ENCODE results near the gene COMMD2. TPM values are rescaled to one million over a fixed set of nuclear protein-coding genes. Genes with fewer than 3 reads are reported as not detected.

COMMD2 gene
- total RNA-seq, 4 donors from 2014 or later: 16.8 to 21.5 (median 20.3) TPM

GRCh38 chr3:149792452-149793270 lies 40.4 kb upstream of the COMMD2 start, which contains the start of gene ANKUB1:
ANKUB1 (minus strand) TSS chr3:149792554; CDS start chr3:149792366, 188 bp downstream.
- no peak within 1 kb of the TSS for H3K4me3 ChIP-seq (ENCODE audit: low read depth, poor library complexity, severe bottlenecking)
- intact Hi-C loops (cut with DNase I; ENCODE audit: low total_unique reads): no loop called here
- 77 to 79% methylated on average over 4 of the region's 4 CpGs for WGBS, 2 donors
- DNase-seq (ENCODE audit: low spot score in 2 of 2): no peak
- TF ChIP-seq POLR2A (IDR thresholded peaks at IDR 0.05) (no peak), CTCF (IDR thresholded peaks at IDR 0.05) (no peak)

- H3K4me3 ChIP-seq (ENCODE audit: low read depth, poor library complexity, severe bottlenecking): no peak overlapping the region
- DNase-seq (ENCODE audit: low spot score in 2 of 2): no peak
- 69 to 80% methylated on average over 3 of the region's 3 CpGs for WGBS, 2 donors
- intact Hi-C loops (cut with DNase I; ENCODE audit: low total_unique reads): no loop called here
- TF ChIP-seq CTCF (IDR thresholded peaks at IDR 0.05) (no peak), POLR2A (IDR thresholded peaks at IDR 0.05) (no peak)
Measured at GRCh38 chr3:149790698-149791097, 38.4 kb upstream of the COMMD2 start.

GRCh38 chr3:149790268-149790667 lies 38.0 kb upstream of the COMMD2 start:
- 58 to 62% methylated on average over 2 of the region's 2 CpGs for WGBS, 2 donors
- TF ChIP-seq POLR2A (IDR thresholded peaks at IDR 0.05) (no peak), CTCF (IDR thresholded peaks at IDR 0.05) (no peak)
- no peak overlapping the region for H3K4me3 ChIP-seq (ENCODE audit: low read depth, poor library complexity, severe bottlenecking)
- DNase-seq (ENCODE audit: low spot score in 2 of 2): no peak
- intact Hi-C loops (cut with DNase I; ENCODE audit: low total_unique reads): no loop called here

GRCh38 chr3:149784064-149784704 lies 31.9 kb upstream of the COMMD2 start:
- no peak for DNase-seq (ENCODE audit: low spot score in 2 of 2)
- intact Hi-C loops (cut with DNase I; ENCODE audit: low total_unique reads): no loop called here
- WGBS, 2 donors: 88 to 95% methylated on average over 5 of the region's 5 CpGs
- TF ChIP-seq POLR2A (IDR thresholded peaks at IDR 0.05) (no peak), CTCF (IDR thresholded peaks at IDR 0.05) (no peak)
- no peak overlapping the region for H3K4me3 ChIP-seq (ENCODE audit: low read depth, poor library complexity, severe bottlenecking)

GRCh38 chr3:149783576-149783975 lies 31.3 kb upstream of the COMMD2 start:
- TF ChIP-seq CTCF (IDR thresholded peaks at IDR 0.05) (no peak), POLR2A (IDR thresholded peaks at IDR 0.05) (no peak)
- H3K4me3 ChIP-seq (ENCODE audit: low read depth, poor library complexity, severe bottlenecking): no peak overlapping the region
- no peak for DNase-seq (ENCODE audit: low spot score in 2 of 2)
- intact Hi-C loops (cut with DNase I; ENCODE audit: low total_unique reads): no loop called here

Measured in lower leg skin (tissue), 4 donors.